HG03108 (cell line): ENCODE data around the gene KCNQ4.

Experiments used
- ATAC-seq: cut with Tn5 transposase; IDR thresholded peaks from one replicate; pipeline ENCODE4 v1.9.1; 2021; ENCODE audit warnings: moderate library complexity; ENCODE audit not compliant: unreplicated experiment

The KCNQ4 gene

DNA sequence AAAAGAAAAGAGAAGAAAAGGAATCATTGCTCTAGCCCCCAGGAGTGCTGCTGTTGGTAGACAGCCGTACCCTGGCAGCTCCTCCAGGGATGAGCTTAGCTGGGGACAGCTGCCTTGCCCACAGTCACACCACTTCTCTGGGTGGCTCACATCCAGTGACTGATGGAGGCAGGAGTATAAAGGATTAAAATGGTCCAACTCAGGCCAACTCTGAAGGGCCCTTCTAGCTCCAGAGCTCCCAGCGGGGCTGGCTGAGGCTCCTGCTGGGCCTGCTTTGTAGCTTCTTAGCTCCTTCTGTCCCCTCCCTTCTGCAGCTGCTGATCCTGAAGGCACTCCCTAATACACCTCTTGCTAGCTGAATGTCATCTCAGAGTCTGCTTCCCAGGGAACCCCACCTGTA is 74.2 kb downstream of the KCNQ4 start:
- ATAC-seq = no peak

DNA sequence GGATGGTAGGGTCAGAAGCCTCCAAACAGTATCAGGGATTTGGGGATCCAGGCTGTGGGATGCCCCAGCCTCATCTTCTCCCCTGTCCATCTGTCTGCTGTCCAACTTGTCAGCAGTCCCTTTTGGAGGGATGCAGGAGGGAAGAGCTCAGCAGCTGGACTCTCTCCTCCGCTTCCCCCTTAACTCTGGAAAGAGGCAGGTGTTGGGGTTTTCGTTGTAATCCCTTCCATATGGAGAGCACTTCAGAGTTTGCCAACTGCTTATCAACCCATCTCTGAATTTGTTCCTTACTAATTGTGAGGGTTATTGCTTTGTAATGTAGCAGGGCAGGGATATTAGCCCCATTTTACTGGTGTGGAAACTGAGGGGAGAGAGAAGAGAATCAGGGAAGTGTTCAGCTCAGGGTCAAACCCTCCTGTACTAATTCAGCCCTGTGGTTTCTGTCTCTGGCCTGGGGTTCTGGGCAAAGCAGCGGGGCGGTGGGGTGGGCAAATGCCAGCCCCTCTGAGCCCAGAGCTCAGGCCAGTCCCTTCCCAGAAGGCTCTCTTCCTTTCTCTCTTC is 75.3 kb downstream of the KCNQ4 start:
- ATAC-seq = no peak

- no peak for ATAC-seq
Measured at GRCh38 chr1:40860706-40861223, 77.2 kb downstream of the KCNQ4 start.

DNA sequence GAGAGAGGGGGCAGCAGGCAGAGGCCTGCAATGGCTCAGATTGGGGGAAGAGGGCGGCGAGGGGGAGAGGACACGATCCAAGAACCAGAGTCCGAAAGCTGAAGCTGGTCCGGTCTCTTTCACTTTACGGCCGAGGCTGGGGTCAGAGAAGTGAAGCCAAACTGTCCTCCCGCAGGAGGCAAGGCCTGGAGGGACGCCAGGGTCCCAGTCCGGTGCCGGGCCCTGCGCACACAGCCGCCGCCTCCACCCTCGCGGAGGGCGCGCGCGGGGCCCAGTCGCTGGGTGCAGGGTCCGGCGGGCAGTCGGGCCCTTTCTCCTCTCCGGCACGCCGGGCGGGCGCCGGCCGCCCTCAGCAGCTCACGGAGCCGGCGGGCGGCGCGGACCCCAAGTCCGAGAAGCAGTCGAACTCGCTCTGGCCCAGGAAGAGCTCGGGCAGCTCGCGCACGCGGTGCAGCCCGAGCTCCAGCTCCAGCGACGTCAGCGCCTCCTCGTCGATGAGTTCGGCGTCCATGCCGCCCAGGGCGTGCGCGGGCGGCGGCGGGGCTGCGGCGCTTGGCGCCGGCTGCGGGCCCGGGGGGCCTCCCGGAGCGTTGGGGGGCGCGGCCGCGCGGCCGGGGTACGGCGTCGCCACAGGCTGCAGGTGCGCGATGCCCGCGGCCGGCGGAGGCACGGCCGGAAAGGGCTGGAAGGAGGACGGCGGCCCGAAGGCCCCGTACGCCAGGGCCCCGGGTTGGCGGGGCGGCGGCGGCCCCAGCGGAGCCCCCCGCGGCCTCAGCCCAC is 77.8 kb downstream of the KCNQ4 start:
- peak; percentile 14 for ATAC-seq

DNA sequence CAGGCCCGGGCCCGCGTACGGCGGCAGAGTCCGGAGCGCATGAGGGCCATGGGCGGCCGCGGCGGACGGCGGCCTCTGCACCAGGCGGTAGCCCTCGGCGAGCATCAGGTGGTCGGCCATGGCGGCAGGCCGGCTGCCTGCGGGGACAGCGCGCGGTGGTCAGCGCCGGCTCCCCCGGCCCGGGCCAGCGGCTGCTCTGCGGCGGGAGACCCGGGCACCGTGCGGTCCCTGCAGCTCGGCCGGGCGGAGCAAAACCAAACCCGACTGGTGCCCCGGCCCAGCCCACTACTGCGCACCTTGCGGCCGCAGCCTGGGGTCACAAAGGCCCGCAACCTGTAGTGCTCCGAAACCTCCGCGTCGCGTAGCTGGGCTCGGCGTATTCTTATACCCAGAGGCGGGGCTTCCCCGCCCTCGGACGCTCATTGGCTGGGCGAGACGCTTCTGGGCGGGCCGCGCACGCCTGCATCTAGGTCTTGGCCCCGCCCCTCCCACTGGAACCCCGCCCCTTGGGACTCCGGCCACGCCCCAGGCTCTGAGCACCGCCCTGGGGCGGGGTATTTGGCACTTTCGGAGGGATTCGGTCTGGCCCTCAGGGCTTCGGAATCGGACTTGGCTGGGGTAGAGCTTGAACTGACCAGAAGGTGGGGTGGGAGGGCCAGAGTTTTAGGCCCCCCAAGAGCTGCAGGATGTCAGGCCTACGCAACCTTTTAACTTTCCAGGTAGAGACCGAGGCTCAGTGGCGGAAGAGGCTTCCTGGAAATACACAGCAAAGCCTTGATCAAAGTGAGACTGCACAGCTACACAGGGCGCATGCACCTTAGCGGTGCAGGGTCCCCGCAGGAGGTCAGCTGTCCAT is 78.6 kb downstream of the KCNQ4 start, which contains the start of gene CITED4:
Gene CITED4, minus strand, starts transcription at position 356 of the 856 bp plus-strand sequence. Its CDS starts 236 bp downstream, at position 120.
- peak; percentile 84 for ATAC-seq

DNA sequence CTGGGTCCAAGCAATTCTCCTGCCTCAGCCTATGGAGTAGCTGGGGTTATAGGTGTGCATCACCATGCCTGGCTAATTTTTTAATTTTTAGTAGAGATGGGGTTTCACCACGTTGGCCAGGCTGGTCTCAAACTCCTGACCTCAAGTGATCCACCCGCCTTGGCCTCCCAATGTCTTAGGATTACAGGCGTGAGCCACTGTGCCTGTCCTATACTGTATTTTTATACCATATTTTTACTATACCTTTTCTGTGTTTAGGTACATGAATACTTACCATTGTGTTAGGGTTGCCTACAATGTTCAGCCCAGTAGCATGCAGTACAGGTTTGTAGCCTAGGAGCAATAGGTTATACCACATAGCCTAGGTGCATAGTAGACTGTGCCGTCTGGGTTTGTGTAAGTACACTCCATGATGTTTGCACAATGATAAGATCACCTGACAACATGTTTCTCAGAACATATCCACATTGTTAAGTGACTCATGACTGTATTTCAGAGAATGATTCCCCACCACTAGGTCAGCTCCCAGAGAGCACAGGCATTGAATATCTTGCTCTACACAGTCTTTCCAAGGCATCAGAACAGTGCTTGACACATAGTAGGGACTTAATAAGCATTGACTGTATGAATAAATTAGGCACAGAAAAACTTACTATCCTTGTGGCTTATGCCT is 84.6 kb downstream of the KCNQ4 start:
- ATAC-seq = no peak

GRCh38 chr1:40870135-40870728 is 86.6 kb downstream of the KCNQ4 start:
- no peak for ATAC-seq

DNA sequence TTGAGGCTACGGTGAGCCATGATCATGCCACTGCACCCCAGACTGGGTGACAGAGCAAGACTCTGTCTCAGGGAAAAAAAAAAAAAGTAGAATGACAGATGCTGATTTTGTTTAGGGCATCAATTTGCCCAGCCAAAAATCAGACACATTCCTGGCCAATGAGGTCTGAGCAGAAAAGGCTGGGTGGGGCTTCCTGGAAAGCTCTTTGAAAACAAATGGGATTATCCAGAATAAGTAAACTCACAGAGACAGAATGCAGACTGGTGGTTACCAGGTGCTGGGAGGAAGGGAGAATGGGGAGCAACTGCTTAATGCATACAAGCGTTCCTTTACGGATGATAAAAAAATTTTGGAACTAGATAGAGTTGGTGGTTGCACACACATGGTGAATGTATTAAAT is 88.7 kb downstream of the KCNQ4 start:
- no peak for ATAC-seq

DNA sequence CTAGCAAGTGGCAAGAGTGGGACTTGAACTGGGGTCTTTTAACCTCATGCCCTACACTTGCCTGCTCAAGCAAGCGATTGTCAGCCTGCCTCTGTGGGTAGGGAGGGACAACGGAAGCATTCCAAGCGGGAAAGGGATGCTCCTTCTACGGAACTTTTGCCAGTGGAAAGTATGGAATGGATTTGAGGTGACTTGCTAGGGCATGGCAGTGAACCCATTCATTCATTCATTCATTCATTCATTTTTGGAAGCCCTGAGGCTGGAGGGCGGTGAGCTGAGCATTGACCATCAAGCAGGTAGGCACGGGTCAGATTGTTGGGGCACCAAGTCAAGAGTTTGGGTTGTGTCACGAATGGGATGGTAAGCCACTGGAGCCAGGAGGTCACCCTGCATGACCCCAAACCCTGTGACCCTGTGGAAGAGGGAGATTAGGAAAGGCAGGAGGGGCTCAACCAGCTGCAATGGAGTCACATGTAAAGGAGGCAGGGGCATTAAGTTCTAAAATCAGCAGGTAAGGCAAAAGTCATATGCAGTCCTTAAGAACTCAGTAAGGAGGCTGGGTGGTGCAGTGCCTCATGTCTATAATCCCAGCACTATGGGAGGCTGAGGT is 90.4 kb downstream of the KCNQ4 start:
- no peak for ATAC-seq

DNA sequence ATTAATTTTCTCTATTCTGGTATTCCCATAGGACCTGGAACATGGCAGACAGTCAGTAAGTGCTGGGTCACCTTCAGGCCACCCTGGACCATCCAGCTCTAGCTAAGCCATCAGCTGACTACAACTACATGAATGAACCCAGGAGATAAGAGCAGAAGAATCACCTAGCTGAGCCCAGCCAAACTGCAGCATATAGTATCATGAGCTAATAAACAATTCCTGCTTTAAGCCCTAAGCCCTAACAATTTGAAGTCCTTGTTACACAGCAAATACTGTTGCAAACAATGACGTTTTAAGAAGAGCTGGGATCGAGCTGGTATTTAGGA is 92.8 kb downstream of the KCNQ4 start:
- no peak for ATAC-seq

- no peak for ATAC-seq
Measured at GRCh38 chr1:40876891-40877290, 93.3 kb downstream of the KCNQ4 start.

DNA sequence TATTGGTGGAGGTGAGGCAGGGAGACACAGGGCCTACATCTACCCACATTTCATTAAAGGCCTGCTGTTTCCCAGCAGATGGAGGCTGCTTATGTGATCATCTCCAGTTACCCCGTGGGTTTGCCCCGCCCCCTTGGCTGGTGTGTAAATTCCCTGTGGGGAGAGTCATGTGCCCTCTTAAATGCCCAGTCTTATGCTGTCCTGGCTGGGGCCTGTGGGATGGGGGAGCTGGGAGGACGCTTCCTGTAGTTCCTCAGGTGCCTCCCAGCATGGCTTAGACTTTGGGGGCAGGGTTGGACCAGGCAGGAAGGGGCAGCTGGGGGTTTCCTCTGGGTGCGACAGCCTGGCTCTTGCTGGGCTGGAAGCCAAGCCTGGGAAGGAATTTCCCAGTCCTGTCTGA is 94.1 kb downstream of the KCNQ4 start:
- no peak for ATAC-seq

GRCh38 chr1:40878906-40879305 is 95.3 kb downstream of the KCNQ4 start:
- ATAC-seq = no peak

DNA sequence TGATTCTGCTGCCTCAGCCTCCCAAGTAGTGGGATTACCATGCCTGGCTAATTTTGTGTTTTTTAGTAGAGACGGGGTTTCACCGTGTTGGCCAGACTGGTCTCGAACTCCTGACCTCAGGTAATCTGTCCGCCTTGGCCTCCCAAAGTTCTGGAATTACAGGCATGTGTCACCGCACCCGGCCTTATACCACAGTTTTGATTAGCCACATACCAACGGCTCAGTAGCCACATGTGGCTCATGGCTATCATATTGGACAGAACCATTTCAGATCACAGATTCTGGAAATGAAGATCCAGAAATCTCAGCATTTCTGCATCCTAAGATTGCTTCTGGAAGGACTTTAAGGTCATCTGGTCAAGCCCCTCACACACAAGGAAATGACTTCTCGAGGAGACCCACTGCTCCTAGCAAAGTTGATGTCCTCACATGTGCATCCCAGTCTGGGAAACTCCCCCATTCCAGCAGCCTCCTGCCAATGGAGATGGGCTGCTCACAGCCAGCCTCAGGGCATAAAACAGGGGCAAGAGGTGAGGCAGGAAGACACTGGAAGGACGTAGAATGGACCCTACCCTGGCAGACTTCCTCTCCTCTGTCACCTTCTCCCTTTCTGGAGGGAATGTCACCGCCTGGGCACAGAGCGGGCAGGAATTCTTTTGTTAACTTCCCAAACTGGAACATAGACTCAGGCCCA is 96.0 kb downstream of the KCNQ4 start:
- no peak for ATAC-seq

- ATAC-seq = no peak
Measured at GRCh38 chr1:40880813-40881549, 97.4 kb downstream of the KCNQ4 start.

GRCh38 chr1:40884055-40884795 is 100.6 kb downstream of the KCNQ4 start:
- no peak for ATAC-seq

GRCh38 chr1:40886318-40887011 is 102.9 kb downstream of the KCNQ4 start:
- ATAC-seq = no peak

DNA sequence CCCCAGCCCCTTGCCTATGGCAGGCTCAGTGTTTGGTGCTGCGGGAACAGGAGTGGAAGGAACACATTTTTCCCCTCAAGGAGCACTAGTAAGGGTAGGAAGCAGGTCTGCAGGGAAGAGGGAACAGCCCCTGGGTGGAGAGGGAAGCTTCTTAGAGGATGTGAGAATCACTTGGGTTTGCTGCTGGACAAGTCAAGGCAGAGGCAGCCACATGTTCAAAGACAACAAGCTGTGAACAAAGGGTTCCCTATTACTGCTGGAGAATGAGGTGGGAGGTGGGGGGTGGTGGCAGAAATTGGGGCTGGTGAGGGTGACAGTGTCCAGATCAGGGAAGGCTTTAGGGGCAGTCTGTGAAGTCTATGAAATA is 103.4 kb downstream of the KCNQ4 start:
- ATAC-seq = no peak
